HepG2 (cell line): Measurements from ENCODE around the gene MFF. TPM values are rescaled to one million over a fixed set of nuclear protein-coding genes. Genes with fewer than 3 reads are reported as not detected.

Source experiments
- ATAC-seq: fragments of 200-7000 bp; cut with Tn5 transposase; 3 replicates; pipeline ENCODE4 v1.9.1; 2020; ENCODE audit warnings: mild to moderate bottlenecking, moderate library complexity
- BruUV-seq: library from RNA; stranded (reverse); fragments of 400-500 nt; replicated peaks from 2 replicates; lab custom pipeline; 2021; lab: Mats Ljungman, UMichigan
- CTCF ChIA-PET: fragments of 300-600 bp; formaldehyde crosslinking; extraction: SDS; loops from one replicate; lab custom pipeline; 2021; ENCODE audit warnings: low total read pairs, inconsistent platforms, low intra/inter-chr PET ratio; lab: Yijun Ruan, JAX
- POLR2A ChIA-PET: fragments of 350-600 bp; sonication (Branson Sonifier 250); formaldehyde crosslinking; loops from one replicate; lab custom pipeline; 2020; ENCODE audit warnings: antibody characterized with exemption, inconsistent platforms; lab: Yijun Ruan, JAX
- DNase-seq: peaks from one replicate; pipeline ENCODE4 v3.0.0-alpha.2; 2015; ENCODE audit warnings: low spot score
- FAIRE-seq: peaks from 3 replicates; lab custom pipeline; 2011; peaks lifted over from hg19 to GRCh38; lab: Jason Lieb, UNC
- H2AFZ ChIP-seq: one replicate; pipeline ENCODE4 v1.6.1; 2011; ENCODE audit warnings: low read length, inconsistent platforms
- H3K27ac ChIP-seq: fragments of 300-600 bp; 3 replicates; pipeline ENCODE4 v1.8.0; 2011; ENCODE audit warnings: mixed run types, mild to moderate bottlenecking, mixed read lengths, low read length, inconsistent platforms; ENCODE audit not compliant: insufficient read depth; ENCODE audit errors: extremely low read length
- H3K27me3 ChIP-seq, 2 experiments: fragments of 200-600 bp in 1 of 2; 2 replicates in 1 of 2; 3 replicates in 1 of 2; pipeline versions ENCODE4 v1.6.0 to v1.8.0; 2011; ENCODE audit warnings: low read length in 2 of 2, mild to moderate bottlenecking in 2 of 2, moderate library complexity in 2 of 2, inconsistent platforms in 1 of 2; ENCODE audit not compliant: insufficient read depth in 2 of 2, control insufficient read depth in 1 of 2
- H3K36me3 ChIP-seq, 2 experiments: fragments of 200-600 bp in 1 of 2; replicated peaks in 1 of 2; 2 replicates in 1 of 2; 3 replicates in 1 of 2; pipeline versions ENCODE4 v1.5.1 to v1.8.0; 2011; ENCODE audit warnings: low read length in 2 of 2, inconsistent platforms in 1 of 2; ENCODE audit not compliant: insufficient read depth in 2 of 2, control insufficient read depth in 1 of 2
- H3K4me1 ChIP-seq: 2 replicates; pipeline ENCODE4 v1.5.1; 2012; ENCODE audit warnings: low read length, inconsistent platforms; ENCODE audit not compliant: insufficient read depth
- H3K4me2 ChIP-seq: 2 replicates; pipeline ENCODE4 v1.6.0; 2011; ENCODE audit warnings: low read depth, low read length, inconsistent platforms
- H3K4me3 ChIP-seq, 3 experiments: fragments of 200-600 bp in 1 of 3; sonication (generic), shearing (Covaris generic) in 1 of 3; replicated peaks in 1 of 3; 2 replicates each; pipeline ENCODE4 v1.5.1; 2011 to 2016; ENCODE audit warnings: low read length in 3 of 3, inconsistent platforms in 2 of 3, low read depth in 2 of 3, mild to moderate bottlenecking in 2 of 3, control low read depth in 1 of 3, mixed read lengths in 1 of 3; ENCODE audit not compliant: insufficient read depth in 1 of 3
- H3K79me2 ChIP-seq: one replicate; pipeline ENCODE4 v1.6.1; 2011; ENCODE audit warnings: low read length, inconsistent platforms; ENCODE audit not compliant: insufficient read depth
- H3K9ac ChIP-seq: 2 replicates; pipeline ENCODE4 v1.6.0; 2011; ENCODE audit warnings: mild to moderate bottlenecking, low read depth, low read length, inconsistent platforms; ENCODE audit not compliant: insufficient read depth
- H3K9me3 ChIP-seq: 2 replicates; pipeline ENCODE4 v1.5.1; 2012; ENCODE audit warnings: mild to moderate bottlenecking, low read length
- H4K20me1 ChIP-seq: 2 replicates; pipeline ENCODE4 v1.6.0; 2011; ENCODE audit warnings: inconsistent platforms, mild to moderate bottlenecking, low read length, moderate library complexity; ENCODE audit not compliant: insufficient read depth
- AGO1 ChIP-seq: fragments of 200-400 bp; formaldehyde crosslinking; IDR thresholded peaks from 2 replicates; pipeline ENCODE4 v1.6.1; 2017; ENCODE audit warnings: mild to moderate bottlenecking, low read depth, low read length, moderate library complexity; ENCODE audit not compliant: poor library complexity, severe bottlenecking
- BATF2 ChIP-seq: sonication (generic); formaldehyde crosslinking; IDR thresholded peaks from 2 replicates; pipeline ENCODE4 v1.8.0; 2022; ENCODE audit warnings: mild to moderate bottlenecking, missing genetic modification reagents, moderate library complexity
- DRAP1 ChIP-seq: IDR thresholded peaks from 2 replicates; pipeline ENCODE4 v1.6.1; 2016; ENCODE audit warnings: missing genetic modification reagents, missing compliant biosample characterization
- EP300 ChIP-seq, 3 experiments: sonication (generic) in 1 of 3; formaldehyde crosslinking in 1 of 3; IDR thresholded peaks; 2 replicates each; pipeline versions ENCODE4 v1.5.1 to v1.6.1; 2011 to 2020; ENCODE audit warnings: low read depth in 2 of 3, low read length in 2 of 3, borderline replicate concordance in 1 of 3, improper control_type of control experiment in 1 of 3, mild to moderate bottlenecking in 1 of 3, missing genetic modification reagents in 1 of 3, moderate library complexity in 1 of 3
- HNF1B ChIP-seq: sonication (generic); formaldehyde crosslinking; IDR thresholded peaks from 2 replicates; pipeline ENCODE4 v1.5.1; 2020; ENCODE audit warnings: mild to moderate bottlenecking, moderate library complexity, missing genetic modification reagents
- HOXA7 ChIP-seq: sonication (generic); formaldehyde crosslinking; IDR thresholded peaks from 2 replicates; pipeline ENCODE4 v1.8.1; 2022; ENCODE audit warnings: mild to moderate bottlenecking, missing genetic modification reagents, moderate library complexity
- KMT2A ChIP-seq: sonication (generic); formaldehyde crosslinking; IDR thresholded peaks from 2 replicates; pipeline ENCODE4 v1.4.0; 2020; ENCODE audit warnings: missing genetic modification reagents
- PRPF4 ChIP-seq: fragments of 200-400 bp; formaldehyde crosslinking; IDR thresholded peaks from 2 replicates; pipeline ENCODE4 v1.6.1; 2016; ENCODE audit warnings: low read length, low read depth; ENCODE audit not compliant: poor library complexity, severe bottlenecking
- REL ChIP-seq: sonication (generic); formaldehyde crosslinking; conservative IDR thresholded peaks from 2 replicates; pipeline ENCODE4 v1.8.0; 2022; ENCODE audit warnings: mild to moderate bottlenecking, missing genetic modification reagents, moderate library complexity
- THAP8 ChIP-seq: sonication (generic); formaldehyde crosslinking; IDR thresholded peaks from 2 replicates; pipeline ENCODE4 v1.5.1; 2020; ENCODE audit warnings: missing genetic modification reagents, mild to moderate bottlenecking, borderline replicate concordance
- ZC3H13 ChIP-seq: sonication (generic); formaldehyde crosslinking; IDR thresholded peaks from 2 replicates; pipeline ENCODE4 v1.8.1; 2023; ENCODE audit warnings: mild to moderate bottlenecking, missing genetic modification reagents, moderate library complexity
- ZFP82 ChIP-seq: sonication (generic); formaldehyde crosslinking; IDR thresholded peaks from 2 replicates; pipeline ENCODE4 v1.5.1; 2020; ENCODE audit warnings: mild to moderate bottlenecking, missing genetic modification reagents, borderline replicate concordance
- ZNF780A ChIP-seq: sonication (generic); formaldehyde crosslinking; IDR thresholded peaks from 2 replicates; pipeline ENCODE4 v1.8.0; 2022; ENCODE audit warnings: mild to moderate bottlenecking, missing genetic modification reagents, moderate library complexity
- ZNF841 ChIP-seq: sonication (generic); formaldehyde crosslinking; IDR thresholded peaks from 2 replicates; pipeline ENCODE4 v1.8.1; 2023; ENCODE audit warnings: missing genetic modification reagents, borderline replicate concordance
- WGBS: methylation state at CpG from one replicate; pipeline ENCODE4 v1.1.6; 2017; ENCODE audit warnings: low lambda C conversion rate; 5-methylcytosine and 5-hydroxymethylcytosine counted together
- in situ Hi-C: cut with HindIII; loops from 2 replicates; pipeline ENCODE4 v1.10.0; 2017; ENCODE audit warnings: low pct_unique_long_range_greater_than_20kb; ENCODE audit not compliant: extremely low pct_ligation_motif_present
- intact Hi-C: fragments of 100-400 bp; cut with micrococcal nuclease; formaldehyde crosslinking; loops from one replicate; pipeline ENCODE4 v1.10.0; 2022; ENCODE audit not compliant: unreplicated experiment
- polyA plus RNA-seq, 8 experiments: library from polyadenylated mRNA; depleted of rRNA in 3 of 8; stranded (reverse) in 7 of 8; unstranded in 1 of 8; fragments of >200 nt; fragmentation: Illumina TruSeq in 4 of 8; extraction: Trizol in 4 of 8; gene quantifications; 2 replicates each; pipeline versions ENCODE4 v1.2.1 to v1.2.3, GENCODE V29; 2011 to 2016; ENCODE audit warnings: low read depth in 4 of 8, missing spikeins in 1 of 8, mixed read lengths in 1 of 8; ENCODE audit not compliant: insufficient read depth in 1 of 8
- total RNA-seq, 5 experiments: library from RNA; depleted of rRNA; stranded (reverse); fragments of >200 nt; fragmentation: Illumina TruSeq; extraction: Trizol; gene quantifications; 2 replicates each; pipeline ENCODE4 v1.2.3, GENCODE V29; 2016; ENCODE audit warnings: low read depth in 1 of 5

MFF gene
- total and polyA plus RNA-seq, 2 of the 13 experiments (the other 11 are each of a cell fraction or from before 2014, with no cell fraction given), result 81.9 to 156 TPM

- Histone ChIP-seq H3K4me2 (peak overlapping the region; percentile 94), H3K9me3 (peaks cover 14% of the 10 kb centered on the region), H3K4me3 (peak overlapping the region; percentile 73 to 96 (median 94)), H3K27ac (peak overlapping the region; percentile 87), H3K4me1 (peaks cover 37% of the 10 kb centered on the region), H3K27me3 (no peaks in the 10 kb centered on the region), H2AFZ (peak overlapping the region; percentile 97), H3K9ac (peak overlapping the region; percentile 95), H4K20me1 (no peaks in the 10 kb centered on the region), H3K36me3 (0 out of 5 replicates have a peak, but pooled peaks cover 0 to 10% of the 10 kb centered on the region in 2 experiments), H3K79me2 (peaks cover 49% of the 10 kb centered on the region)
- ATAC-seq (peak; percentile 27), DNase-seq (no peak), FAIRE-seq (no peak)
- CTCF ChIA-PET, result no interaction called here
- TSS peak; percentile 89 for BruUV-seq
- POLR2A ChIA-PET, result interaction anchor here (1.5 to 2.7 kb wide), 4 partner anchors 11 to 130 kb away, joined by 3 to 33 read pairs (median 8); no protein-coding TSS in a partner anchor
- TF ChIP-seq EP300 (IDR thresholded peaks at IDR 0.05; ENCODE audit: low read depth in 2 of 2, low read length in 2 of 2) (no peak), EP300 (CRISPR knock-in tag; IDR thresholded peaks at IDR 0.05; ENCODE audit: borderline replicate concordance) (no peak), AGO1 (no peak), KMT2A (CRISPR knock-in tag) (no peak), REL (CRISPR knock-in tag) (0 out of 2 replicates have a peak, but pooled peaks have one; percentile 8), ZC3H13 (CRISPR knock-in tag) (peak; percentile 18; the same call in 1 of the 2 replicates), THAP8 (CRISPR knock-in tag) (0 out of 2 replicates have a peak, but pooled peaks have one; percentile 10), HNF1B (peak; percentile 26; the same call in 1 of the 2 replicates), PRPF4 (peak; percentile 46), HOXA7 (CRISPR knock-in tag) (0 out of 2 replicates have a peak, but pooled peaks have one; percentile 64), ZNF841 (peak; percentile 51; the same call in 1 of the 2 replicates), ZNF780A (CRISPR knock-in tag) (0 out of 2 replicates have a peak, but pooled peaks have one; percentile 49), BATF2 (peak; percentile 15; the same call in 1 of the 2 replicates), DRAP1 (CRISPR knock-in tag) (no peak), ZFP82 (CRISPR knock-in tag) (peak; percentile 5; the same call in 1 of the 2 replicates)
- 23% methylated on average over 6 of the region's 6 CpGs for WGBS
- intact Hi-C loops (loop anchor here (2.0 kb wide), 1 partner anchor 86 kb away; no protein-coding TSS in a partner anchor), in situ Hi-C loops (no loop called here)
Measured at GRCh38 chr2:227324642-227324994, 433 bp upstream of the MFF start.
